Measurements from ENCODE around the gene POMT1.
"Not testable (repeated sequence)": the region's sequence is repeated elsewhere in the genome, so short reads cannot be mapped to it uniquely, and the experiment has no call there.

Gene POMT1

GRCh38 chr9:131500377-131500776 lies 2.3 kb upstream of the POMT1 start:
- DNase-seq: peak in 3 of 4 experiments; percentile 11 to 39 (median 23)

DNA sequence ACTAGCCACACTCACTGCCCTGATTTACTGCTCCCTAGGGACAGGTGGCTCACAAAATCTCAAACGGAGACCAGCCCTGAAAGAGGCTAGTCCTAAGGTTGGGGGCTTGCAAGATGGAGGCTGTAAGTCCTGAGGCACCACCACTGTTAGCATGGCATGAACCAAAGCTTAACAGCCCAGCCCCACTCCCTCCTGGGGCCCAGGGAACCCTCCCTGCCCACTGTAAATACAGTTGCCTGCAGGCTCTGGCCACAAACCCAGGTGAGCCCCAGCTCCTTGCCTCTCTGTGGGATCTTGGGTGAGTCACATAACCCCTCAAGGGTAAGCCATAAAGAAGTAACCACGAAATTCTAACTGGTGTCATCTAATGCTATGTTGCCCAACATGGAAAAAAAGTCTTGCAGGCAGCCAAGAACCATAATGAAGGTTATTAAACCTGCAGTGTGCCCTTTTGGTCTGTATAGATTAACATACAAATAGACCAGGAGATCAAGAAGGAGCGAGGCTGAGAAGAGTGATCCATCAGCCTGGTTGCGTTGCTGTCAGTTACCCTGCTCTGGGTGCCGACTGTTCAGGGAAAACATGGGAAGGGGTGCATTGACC lies 1.7 kb upstream of the POMT1 start:
- peak in 1 of 4 experiments; percentile 20 for DNase-seq

GRCh38 chr9:131503626-131504465 lies 1.1 kb downstream of the POMT1 start:
- DNase-seq: peak in 1 of 4 experiments; percentile 21

GRCh38 chr9:131505012-131505411 lies 2.3 kb downstream of the POMT1 start:
- DNase-seq: no peak

- no peak for DNase-seq
Measured at GRCh38 chr9:131511416-131511815, 8.7 kb downstream of the POMT1 start.

DNA sequence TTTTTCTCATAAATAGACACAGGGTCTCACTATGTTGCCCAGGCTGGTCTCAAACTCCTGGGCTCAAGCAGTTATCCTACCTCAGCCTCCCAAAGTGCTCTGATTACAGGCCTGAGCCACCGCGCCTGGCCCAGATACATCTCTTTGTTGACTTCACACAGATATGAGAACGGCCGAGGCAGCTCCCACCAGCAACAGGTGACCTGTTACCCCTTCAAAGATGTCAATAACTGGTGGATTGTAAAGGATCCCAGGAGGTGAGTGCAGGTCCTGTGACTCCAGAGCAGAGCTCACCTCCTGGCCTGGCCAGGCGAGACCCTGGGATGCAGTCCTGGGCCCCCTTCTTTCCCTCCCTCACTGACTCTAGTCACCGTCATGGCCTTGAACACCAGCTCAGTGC lies 9.2 kb downstream of the POMT1 start:
- DNase-seq: no peak

GRCh38 chr9:131513177-131513576 lies 10.5 kb downstream of the POMT1 start:
- DNase-seq: no peak

GRCh38 chr9:131515559-131516031 lies 12.9 kb downstream of the POMT1 start:
- not testable (repeated sequence) for DNase-seq

- no peak for DNase-seq
Measured at GRCh38 chr9:131516100-131516499, 13.4 kb downstream of the POMT1 start.

- DNase-seq: no peak
Measured at GRCh38 chr9:131516930-131517329, 14.2 kb downstream of the POMT1 start.

GRCh38 chr9:131517761-131518190 lies 15.1 kb downstream of the POMT1 start:
- no peak for DNase-seq

- DNase-seq: no peak
Measured at GRCh38 chr9:131518553-131518952, 15.8 kb downstream of the POMT1 start.

DNA sequence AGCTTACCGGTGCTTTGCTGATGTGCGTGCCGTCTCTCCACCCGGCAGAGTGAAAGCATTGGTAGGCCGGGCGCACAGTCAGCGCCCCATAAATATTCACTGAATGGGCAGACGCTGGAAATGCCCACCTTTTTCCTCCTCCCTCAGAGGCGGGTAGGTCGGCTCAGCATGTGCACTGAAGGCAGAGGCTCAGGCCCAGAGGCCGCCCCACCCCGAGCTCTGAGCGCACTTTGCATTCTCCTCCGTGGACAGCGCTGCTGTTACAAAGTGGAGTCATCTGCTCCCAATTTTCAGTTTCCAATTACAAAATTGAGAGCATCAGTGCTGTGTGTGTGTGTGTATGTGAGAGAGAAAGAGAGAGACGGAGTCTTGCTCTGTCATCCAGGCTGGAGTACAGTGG lies 17.8 kb downstream of the POMT1 start:
- no peak for DNase-seq

- no peak for DNase-seq
Measured at GRCh38 chr9:131521203-131521602, 18.5 kb downstream of the POMT1 start.

DNA sequence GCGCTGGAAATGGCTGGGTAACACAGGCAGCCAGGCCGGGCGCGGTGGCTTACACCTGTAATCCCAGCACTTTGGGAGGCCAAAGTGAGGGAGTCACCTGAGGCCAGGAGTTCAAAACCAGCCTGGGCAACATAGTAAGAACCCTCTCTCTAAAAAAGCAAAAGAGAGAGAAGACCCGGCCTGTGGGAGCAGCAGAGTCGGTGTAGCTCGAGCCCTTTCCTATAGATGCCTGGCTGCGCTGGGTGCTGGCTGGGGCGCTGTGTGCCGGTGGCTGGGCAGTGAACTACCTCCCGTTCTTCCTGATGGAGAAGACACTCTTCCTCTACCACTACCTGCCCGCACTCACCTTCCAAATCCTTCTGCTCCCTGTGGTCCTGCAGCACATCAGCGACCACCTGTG lies 19.1 kb downstream of the POMT1 start:
- DNase-seq: no peak

GRCh38 chr9:131522257-131523085 lies 19.8 kb downstream of the POMT1 start:
- DNase-seq: no peak

DNA sequence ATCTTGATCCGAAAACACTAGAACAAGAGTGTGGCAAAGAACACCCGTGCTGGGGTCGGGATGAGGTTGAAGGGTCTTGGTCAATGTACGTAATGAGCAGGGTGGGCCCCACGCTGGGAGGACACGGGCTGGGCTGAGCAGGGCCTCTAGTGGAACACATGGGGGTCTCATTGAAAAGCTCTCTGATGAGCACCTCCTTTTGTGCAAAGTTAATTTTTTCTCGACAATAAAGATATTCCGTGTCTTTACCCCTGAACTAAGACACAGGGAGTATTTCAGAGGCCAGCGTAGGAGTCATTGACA lies 20.3 kb downstream of the POMT1 start:
- no peak for DNase-seq

DNA sequence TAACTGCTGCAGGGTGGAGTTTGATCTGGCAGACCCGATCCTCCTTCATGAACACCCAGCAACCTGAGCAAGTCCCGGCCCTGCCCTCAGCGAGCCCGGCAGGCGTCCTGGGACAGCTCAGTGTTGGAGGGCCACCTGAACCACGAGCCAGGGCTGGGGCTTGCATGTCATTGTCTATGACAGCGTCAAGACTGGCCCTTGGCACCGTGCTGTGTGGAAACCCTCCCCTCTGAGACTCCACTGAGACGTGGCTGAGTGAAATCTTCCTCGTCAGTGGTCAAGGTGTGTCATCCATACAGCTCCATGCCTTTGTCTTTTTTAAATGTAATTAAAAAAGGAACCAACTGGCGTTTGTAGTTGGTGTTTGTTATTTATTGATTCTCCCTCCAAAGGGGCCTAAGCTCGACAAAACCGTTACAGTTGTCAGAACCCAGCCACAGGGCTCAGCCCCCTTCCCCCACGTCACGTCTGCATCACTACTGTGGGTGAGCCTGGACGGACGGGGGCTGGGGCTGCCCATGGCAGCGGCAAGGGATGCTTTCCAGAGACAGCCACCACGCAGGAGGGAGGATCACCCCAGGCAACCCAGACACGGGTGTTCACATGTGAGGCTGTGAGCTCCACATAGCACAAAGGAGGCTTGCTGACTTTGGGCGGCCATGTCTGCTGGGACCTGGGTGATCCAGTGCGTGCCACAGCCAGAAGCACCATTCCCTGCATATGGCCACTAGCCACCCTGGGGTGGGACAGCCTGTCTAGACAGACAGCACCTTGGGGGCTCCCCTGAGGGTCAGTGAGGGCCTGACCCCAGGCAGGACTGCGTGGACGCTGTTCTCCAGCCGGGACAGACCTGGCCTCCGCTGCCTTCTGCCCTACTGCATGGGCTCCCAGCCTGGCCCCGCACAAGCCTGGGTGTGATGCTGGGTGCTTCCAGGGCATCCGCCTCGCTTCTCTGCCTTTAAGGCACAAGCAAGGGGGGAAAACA lies 21.0 kb downstream of the POMT1 start:
- DNase-seq: no peak

- no peak for DNase-seq
Measured at GRCh38 chr9:131524665-131525315, 22.1 kb downstream of the POMT1 start.

DNA sequence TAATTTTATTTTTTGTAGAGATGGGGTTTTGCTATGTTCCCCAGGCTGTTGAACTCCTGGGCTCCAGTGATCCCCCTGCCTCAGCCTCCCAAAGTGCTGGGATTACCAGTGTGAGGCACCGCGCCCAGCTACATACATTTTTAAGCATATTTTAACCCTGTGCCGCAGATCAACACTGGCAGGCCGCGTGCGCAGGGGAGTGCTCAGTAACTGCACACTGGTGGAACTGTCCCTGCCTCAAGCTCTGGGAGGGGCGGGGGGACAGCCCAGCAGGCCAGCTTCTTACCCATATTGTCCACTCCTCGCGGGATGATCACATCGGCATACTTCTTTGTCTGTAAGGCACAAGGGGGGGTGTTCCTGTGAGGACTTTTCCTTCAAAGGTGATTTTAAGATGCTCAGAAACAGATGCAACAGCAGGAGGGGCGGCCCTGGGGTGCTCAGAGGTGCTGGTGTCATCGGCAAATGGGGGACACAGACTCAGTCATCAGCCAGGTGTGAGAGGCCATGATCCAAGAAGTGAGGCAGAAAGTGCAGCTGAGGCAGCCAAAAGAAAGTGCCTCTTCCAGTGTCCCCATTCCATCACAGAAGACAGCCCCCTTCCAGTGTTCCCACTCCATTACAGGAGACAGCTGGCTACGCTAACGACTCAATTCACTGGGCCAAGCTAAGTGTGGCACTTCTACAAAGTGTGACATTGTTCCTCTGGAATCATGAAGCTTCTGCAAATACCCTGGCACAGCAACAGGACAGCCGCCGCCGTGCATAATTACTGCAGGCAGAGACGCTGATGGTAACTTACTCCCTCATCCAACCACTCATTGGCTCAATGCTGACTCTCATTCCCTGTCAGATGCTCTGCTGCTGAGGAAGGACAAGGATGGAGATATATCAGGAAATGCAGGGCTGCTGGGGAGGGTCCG lies 23.2 kb downstream of the POMT1 start:
- no peak for DNase-seq

DNA sequence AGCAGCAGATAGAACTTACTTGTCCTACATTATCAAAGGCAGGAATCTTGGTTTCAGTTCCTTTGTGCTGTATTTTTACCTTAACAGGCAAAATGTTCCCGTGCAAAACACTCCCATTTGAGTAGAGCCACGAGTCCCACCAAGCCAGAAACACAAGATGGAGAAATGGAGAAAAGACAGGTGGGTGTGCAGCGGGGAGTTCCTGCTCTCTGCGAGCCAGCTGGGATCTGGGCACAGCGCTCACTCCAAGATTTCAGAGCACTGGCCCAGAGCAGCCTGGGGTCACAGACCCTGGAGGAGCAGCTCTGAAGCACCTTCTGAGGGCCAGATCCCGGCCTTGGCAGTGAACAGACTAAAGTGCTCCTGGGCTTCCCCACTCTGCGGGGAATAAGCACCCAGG lies 25.5 kb downstream of the POMT1 start:
- no peak for DNase-seq
